H1 (cell line): Measurements from ENCODE around the gene PIMREG. TPM values are rescaled to one million over a fixed set of nuclear protein-coding genes. Genes with fewer than 3 reads are reported as not detected.

Experiments
- ASH2L ChIP-seq: fragments of 200-600, 300-600 bp; sonication (generic); IDR thresholded peaks from one replicate; pipeline ENCODE4 v1.7.1; 2017; ENCODE audit warnings: low read length
- BRCA1 ChIP-seq: IDR thresholded peaks from 2 replicates; pipeline ENCODE4 v1.6.1; 2012; ENCODE audit warnings: low read depth, low read length, improper control_type of control experiment
- CBX8 ChIP-seq: fragments of 300-800, 300-1000 bp; sonication (generic); IDR thresholded peaks from 2 replicates; pipeline ENCODE4 v1.7.1; 2016; ENCODE audit warnings: low read depth, low read length, borderline replicate concordance
- CHD1 ChIP-seq: IDR thresholded peaks from 2 replicates; pipeline ENCODE4 v1.6.1; 2012; ENCODE audit warnings: low read depth, low read length, improper control_type of control experiment
- CREB1 ChIP-seq: IDR thresholded peaks from 2 replicates; pipeline ENCODE4 v1.6.1; 2012; ENCODE audit warnings: inconsistent platforms
- HDAC2 ChIP-seq, 2 experiments: fragments of 300-600 bp in 1 of 2; sonication (generic) in 1 of 2; IDR thresholded peaks; 2 replicates each; pipeline ENCODE4 v1.6.1; 2011 to 2012; ENCODE audit warnings: low read depth in 2 of 2, low read length in 2 of 2, mild to moderate bottlenecking in 2 of 2, moderate library complexity in 2 of 2, borderline replicate concordance in 1 of 2, inconsistent platforms in 1 of 2
- JUN ChIP-seq: IDR thresholded peaks from 2 replicates; pipeline ENCODE4 v1.6.1; 2011; ENCODE audit warnings: low read depth, mild to moderate bottlenecking, improper control_type of control experiment, low read length
- MAFK ChIP-seq: IDR thresholded peaks from 2 replicates; pipeline ENCODE4 v1.6.1; 2012; ENCODE audit warnings: low read depth, mild to moderate bottlenecking, improper control_type of control experiment, low read length
- PHF8 ChIP-seq: fragments of 200-600 bp; sonication (generic); conservative IDR thresholded peaks from 2 replicates; pipeline ENCODE4 v1.7.1; 2012; ENCODE audit warnings: low read depth, mild to moderate bottlenecking, inconsistent platforms, low read length, moderate library complexity
- RAD21 ChIP-seq, 2 experiments: IDR thresholded peaks in 1 of 2; conservative IDR thresholded peaks in 1 of 2; 2 replicates each; pipeline ENCODE4 v1.6.1; 2011; ENCODE audit warnings: low read depth in 2 of 2, low read length in 2 of 2, improper control_type of control experiment in 1 of 2, inconsistent platforms in 1 of 2, mild to moderate bottlenecking in 1 of 2, moderate library complexity in 1 of 2
- SIRT6 ChIP-seq: IDR thresholded peaks from one replicate; pipeline ENCODE4 v1.7.1; 2012; ENCODE audit warnings: low read length, inconsistent platforms
- polyA plus RNA-seq, 7 experiments: library from polyadenylated mRNA; depleted of rRNA in 3 of 7; stranded (reverse) in 5 of 7; unstranded in 2 of 7; fragments of >200 nt in 5 of 7; fragments of 200-250 nt in 2 of 7; gene quantifications; 1 replicate in 5 of 7; 2 replicates in 1 of 7; 4 replicates in 1 of 7; pipeline versions ENCODE4 v1.2.1 to v1.2.3, GENCODE V29; 2011 to 2013; ENCODE audit warnings: missing spikeins in 2 of 7, mixed read lengths in 2 of 7
- total RNA-seq: library from RNA; stranded (reverse); fragmentation: NEBNext Ultra II Directional; extraction: Animal tissue kit (Norgen Biotek cat#: 25700); gene quantifications from 2 replicates; pipeline ENCODE4 v1.2.1, GENCODE V29; 2021
- TF ChIP-seq, protein P1 (sequence below): fragments of 300-600 bp; sonication (generic); IDR thresholded peaks from 2 replicates; pipeline ENCODE4 v1.7.1; 2012; ENCODE audit warnings: low read length, moderate library complexity, mild to moderate bottlenecking, inconsistent platforms; ENCODE audit not compliant: insufficient replicate concordance

PIMREG gene
- total and polyA plus RNA-seq, 2 of the 8 experiments (the other 6 are each of a cell fraction or from before 2014, with no cell fraction given), result 133 to 148 TPM

DNA sequence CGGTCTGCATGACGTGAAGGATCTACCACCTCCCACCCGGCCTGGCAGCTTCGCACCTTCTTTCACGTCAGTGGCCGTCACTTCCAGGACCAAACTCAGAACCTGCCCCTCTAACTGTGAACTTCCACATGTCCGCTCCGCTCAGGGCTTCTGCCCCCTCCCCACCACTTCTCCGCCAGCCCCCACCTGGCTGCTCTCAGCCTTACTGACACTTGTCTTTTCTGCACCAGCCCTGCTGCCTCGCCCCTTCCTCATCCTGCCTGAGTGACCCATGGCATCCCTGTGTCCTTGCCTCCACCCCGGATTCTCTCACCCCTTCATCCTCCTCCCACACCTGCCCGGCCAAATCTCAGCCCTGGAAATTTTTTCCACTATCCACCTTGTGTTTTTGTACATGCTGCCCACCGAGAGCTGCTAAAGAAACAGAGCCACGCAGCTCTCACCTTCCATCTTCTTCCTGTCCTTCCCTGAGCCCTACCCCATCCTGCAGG, 14.2 kb downstream of the PIMREG start (continued):
- TF ChIP-seq, protein P1, sequence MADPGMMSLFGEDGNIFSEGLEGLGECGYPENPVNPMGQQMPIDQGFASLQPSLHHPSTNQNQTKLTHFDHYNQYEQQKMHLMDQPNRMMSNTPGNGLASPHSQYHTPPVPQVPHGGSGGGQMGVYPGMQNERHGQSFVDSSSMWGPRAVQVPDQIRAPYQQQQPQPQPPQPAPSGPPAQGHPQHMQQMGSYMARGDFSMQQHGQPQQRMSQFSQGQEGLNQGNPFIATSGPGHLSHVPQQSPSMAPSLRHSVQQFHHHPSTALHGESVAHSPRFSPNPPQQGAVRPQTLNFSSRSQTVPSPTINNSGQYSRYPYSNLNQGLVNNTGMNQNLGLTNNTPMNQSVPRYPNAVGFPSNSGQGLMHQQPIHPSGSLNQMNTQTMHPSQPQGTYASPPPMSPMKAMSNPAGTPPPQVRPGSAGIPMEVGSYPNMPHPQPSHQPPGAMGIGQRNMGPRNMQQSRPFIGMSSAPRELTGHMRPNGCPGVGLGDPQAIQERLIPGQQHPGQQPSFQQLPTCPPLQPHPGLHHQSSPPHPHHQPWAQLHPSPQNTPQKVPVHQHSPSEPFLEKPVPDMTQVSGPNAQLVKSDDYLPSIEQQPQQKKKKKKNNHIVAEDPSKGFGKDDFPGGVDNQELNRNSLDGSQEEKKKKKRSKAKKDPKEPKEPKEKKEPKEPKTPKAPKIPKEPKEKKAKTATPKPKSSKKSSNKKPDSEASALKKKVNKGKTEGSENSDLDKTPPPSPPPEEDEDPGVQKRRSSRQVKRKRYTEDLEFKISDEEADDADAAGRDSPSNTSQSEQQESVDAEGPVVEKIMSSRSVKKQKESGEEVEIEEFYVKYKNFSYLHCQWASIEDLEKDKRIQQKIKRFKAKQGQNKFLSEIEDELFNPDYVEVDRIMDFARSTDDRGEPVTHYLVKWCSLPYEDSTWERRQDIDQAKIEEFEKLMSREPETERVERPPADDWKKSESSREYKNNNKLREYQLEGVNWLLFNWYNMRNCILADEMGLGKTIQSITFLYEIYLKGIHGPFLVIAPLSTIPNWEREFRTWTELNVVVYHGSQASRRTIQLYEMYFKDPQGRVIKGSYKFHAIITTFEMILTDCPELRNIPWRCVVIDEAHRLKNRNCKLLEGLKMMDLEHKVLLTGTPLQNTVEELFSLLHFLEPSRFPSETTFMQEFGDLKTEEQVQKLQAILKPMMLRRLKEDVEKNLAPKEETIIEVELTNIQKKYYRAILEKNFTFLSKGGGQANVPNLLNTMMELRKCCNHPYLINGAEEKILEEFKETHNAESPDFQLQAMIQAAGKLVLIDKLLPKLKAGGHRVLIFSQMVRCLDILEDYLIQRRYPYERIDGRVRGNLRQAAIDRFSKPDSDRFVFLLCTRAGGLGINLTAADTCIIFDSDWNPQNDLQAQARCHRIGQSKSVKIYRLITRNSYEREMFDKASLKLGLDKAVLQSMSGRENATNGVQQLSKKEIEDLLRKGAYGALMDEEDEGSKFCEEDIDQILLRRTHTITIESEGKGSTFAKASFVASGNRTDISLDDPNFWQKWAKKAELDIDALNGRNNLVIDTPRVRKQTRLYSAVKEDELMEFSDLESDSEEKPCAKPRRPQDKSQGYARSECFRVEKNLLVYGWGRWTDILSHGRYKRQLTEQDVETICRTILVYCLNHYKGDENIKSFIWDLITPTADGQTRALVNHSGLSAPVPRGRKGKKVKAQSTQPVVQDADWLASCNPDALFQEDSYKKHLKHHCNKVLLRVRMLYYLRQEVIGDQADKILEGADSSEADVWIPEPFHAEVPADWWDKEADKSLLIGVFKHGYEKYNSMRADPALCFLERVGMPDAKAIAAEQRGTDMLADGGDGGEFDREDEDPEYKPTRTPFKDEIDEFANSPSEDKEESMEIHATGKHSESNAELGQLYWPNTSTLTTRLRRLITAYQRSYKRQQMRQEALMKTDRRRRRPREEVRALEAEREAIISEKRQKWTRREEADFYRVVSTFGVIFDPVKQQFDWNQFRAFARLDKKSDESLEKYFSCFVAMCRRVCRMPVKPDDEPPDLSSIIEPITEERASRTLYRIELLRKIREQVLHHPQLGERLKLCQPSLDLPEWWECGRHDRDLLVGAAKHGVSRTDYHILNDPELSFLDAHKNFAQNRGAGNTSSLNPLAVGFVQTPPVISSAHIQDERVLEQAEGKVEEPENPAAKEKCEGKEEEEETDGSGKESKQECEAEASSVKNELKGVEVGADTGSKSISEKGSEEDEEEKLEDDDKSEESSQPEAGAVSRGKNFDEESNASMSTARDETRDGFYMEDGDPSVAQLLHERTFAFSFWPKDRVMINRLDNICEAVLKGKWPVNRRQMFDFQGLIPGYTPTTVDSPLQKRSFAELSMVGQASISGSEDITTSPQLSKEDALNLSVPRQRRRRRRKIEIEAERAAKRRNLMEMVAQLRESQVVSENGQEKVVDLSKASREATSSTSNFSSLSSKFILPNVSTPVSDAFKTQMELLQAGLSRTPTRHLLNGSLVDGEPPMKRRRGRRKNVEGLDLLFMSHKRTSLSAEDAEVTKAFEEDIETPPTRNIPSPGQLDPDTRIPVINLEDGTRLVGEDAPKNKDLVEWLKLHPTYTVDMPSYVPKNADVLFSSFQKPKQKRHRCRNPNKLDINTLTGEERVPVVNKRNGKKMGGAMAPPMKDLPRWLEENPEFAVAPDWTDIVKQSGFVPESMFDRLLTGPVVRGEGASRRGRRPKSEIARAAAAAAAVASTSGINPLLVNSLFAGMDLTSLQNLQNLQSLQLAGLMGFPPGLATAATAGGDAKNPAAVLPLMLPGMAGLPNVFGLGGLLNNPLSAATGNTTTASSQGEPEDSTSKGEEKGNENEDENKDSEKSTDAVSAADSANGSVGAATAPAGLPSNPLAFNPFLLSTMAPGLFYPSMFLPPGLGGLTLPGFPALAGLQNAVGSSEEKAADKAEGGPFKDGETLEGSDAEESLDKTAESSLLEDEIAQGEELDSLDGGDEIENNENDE, result no peak
- TF ChIP-seq BRCA1 (no peak), CBX8 (no peak), HDAC2 (IDR thresholded peaks at IDR 0.05; ENCODE audit: borderline replicate concordance in 1 of 2, low read depth in 2 of 2, low read length in 2 of 2) (no peak), ASH2L (no peak), CHD1 (no peak), MAFK (no peak), CREB1 (no peak), RAD21 (IDR thresholded peaks at IDR 0.05 in 1 of 2, conservative IDR thresholded peaks at IDR 0.05 in 1 of 2; ENCODE audit: low read depth in 2 of 2, low read length in 2 of 2) (no peak), JUN (no peak), PHF8 (no peak), SIRT6 (no peak)
